GM13977 (cell line): ENCODE data around the gene C1QL4.

Experiments used
- DNase-seq: peaks from one replicate; pipeline ENCODE4 v3.0.0; 2012; ENCODE audit warnings: low spot score
- CTCF ChIP-seq: IDR thresholded peaks from 2 replicates; pipeline ENCODE4 v1.5.1; 2012; ENCODE audit warnings: mild to moderate bottlenecking, control low read depth; ENCODE audit not compliant: insufficient read depth; ENCODE audit errors: extremely low read depth, missing control alignments
- in situ Hi-C: fragments of 300-500 bp; cut with MboI; formaldehyde crosslinking; loops from one replicate; pipeline ENCODE4 v1.12.0; 2022; ENCODE audit warnings: low sequenced_read_pairs, low pct_unique_long_range_greater_than_20kb, mixed read lengths, inconsistent platforms; ENCODE audit not compliant: unreplicated experiment

The C1QL4 gene

GRCh38 chr12:49367381-49368239, 30.6 kb upstream of the C1QL4 start, which contains the start of gene SPATS2:
SPATS2 (plus strand) TSS chr12:49367462; CDS start chr12:49461013, 93,551 bp downstream.
- DNase-seq, result no peak
- in situ Hi-C loops, result no loop called here
- no peak for TF ChIP-seq CTCF

DNA sequence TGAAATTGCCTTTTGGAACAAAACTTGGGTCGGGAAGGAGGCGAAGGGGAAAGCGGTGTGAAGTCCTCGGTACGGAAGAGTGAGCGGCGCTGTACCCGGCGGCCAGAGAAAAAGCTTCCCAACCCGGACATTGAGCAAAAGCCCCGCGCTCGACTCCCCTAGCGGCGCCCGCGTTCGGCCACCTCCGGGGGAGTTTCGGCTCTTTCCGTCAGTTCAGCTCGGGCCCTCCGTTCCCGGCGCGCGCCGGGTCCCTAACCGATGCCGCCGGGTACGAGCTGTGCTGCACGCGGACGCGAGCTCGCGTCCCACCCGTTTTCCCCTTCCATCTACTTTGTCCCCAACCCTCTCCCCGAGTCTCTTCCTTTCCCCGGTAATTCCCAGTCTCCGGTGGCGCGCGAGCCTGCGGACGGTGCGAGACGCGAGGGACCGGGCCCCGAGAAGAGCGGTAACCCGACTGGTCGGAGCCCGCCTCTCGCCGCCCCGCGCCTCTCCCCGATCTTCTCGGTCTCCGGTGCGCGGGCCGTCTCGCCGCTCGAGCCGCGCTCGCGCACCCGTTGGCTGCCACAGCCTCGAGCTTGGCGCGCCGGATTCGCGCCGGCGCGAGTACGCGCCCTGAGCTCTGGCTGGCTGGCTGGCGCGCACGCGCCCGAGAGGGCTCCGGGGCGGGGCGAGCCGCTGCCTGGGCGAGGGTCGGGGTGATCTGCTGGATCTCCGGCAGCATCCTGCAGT, 29.8 kb upstream of the C1QL4 start:
- TF ChIP-seq CTCF, result peak; percentile 17
- peak; percentile 97 for DNase-seq
- in situ Hi-C loops, result no loop called here

- TF ChIP-seq CTCF, result no peak
- in situ Hi-C loops, result no loop called here
- DNase-seq, result no peak
Measured at GRCh38 chr12:49366096-49366651, 29.2 kb upstream of the C1QL4 start.

DNA sequence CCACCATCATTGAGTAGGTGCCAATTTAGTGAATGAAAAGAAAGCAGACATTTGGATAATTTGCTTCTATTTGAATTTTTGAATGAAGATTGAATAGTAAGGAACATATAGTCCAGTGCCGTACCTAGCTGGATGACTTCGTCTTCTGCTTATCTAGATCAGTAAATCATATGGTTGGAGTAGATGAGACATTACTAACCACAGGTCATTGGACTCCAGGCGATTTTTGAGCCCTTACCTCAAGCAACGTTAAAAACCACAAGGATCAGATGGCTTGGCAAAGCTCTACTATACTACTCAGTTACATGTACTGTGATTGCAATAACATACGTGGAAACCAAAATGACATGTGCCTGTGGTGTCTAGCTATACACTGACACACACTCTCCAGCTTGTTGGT, 28.6 kb upstream of the C1QL4 start:
- no peak for DNase-seq
- no peak for TF ChIP-seq CTCF
- in situ Hi-C loops, result no loop called here

GRCh38 chr12:49364989-49365388, 28.0 kb upstream of the C1QL4 start:
- TF ChIP-seq CTCF, result no peak
- in situ Hi-C loops, result loop anchor here (5.0 kb wide), 1 partner anchor 152 kb away; no protein-coding TSS in a partner anchor
- DNase-seq, result no peak

DNA sequence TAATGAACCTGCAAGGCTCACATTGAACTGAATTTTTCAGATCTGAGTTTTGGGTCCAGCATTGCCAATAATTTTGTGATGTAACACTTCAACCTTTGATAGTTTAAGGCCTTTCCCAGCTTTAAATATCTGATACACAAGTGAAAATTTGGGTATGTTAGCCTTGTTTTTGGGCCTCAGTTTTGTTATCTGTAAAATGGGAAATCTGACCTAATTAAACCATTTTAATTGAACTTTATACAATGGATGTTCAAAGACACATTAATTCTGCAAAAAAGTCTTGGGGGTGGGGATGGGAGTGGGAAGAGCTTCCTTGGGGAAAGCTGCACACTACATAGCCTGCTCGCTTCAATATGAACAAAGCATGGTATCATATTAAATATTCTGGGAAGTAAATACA, 25.1 kb upstream of the C1QL4 start:
- TF ChIP-seq CTCF, result no peak
- in situ Hi-C loops, result loop anchor here (5.0 kb wide), 1 partner anchor 155 kb away; no protein-coding TSS in a partner anchor
- no peak for DNase-seq
